HS-5 (cell line): ENCODE measurements around the gene SPINT2.
A peak's percentile ranks its signal among the peaks of the same experiment; 100 is the strongest.

Experiments
- DNase-seq: peaks from one replicate; pipeline ENCODE4 v3.0.0-alpha.2; 2012; ENCODE audit warnings: low read depth

SPINT2 gene

GRCh38 chr19:38294090-38294489 lies 29.7 kb downstream of the SPINT2 start:
- DNase-seq = no peak

- no peak for DNase-seq
These were observed 34.7 kb downstream of the SPINT2 start for GRCh38 chr19:38298821-38299680.

- DNase-seq = no peak
These were observed 39.4 kb downstream of the SPINT2 start, which contains the start of gene C19orf33 for GRCh38 chr19:38303517-38304351. Gene C19orf33 (plus strand): TSS chr19:38304251. CDS start chr19:38304262, 11 bp downstream.

DNA sequence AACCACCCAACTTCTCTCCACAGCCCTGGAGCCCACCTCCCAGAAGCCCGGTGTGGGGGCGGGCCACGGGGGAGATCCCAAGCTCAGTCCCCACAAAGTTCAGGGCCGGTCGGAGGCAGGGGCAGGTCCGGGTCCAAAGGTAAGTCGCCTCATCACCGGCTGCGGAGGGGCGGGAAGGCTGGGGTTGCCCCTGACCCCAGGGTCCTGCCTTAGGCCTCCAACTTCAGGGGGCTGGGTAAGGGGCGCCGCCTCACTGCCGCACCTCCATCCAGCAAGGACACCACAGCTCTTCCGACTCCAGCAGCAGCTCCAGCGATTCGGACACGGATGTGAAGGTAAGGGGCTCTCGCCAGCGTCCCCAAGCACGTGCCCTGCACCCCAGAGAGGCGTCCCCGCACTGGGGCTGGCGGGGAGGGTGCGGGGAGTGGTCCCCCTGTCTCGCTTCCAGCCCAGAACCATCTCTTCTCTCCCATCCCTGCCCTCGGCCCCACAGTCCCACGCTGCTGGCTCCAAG lies 40.0 kb downstream of the SPINT2 start:
- no peak for DNase-seq

DNA sequence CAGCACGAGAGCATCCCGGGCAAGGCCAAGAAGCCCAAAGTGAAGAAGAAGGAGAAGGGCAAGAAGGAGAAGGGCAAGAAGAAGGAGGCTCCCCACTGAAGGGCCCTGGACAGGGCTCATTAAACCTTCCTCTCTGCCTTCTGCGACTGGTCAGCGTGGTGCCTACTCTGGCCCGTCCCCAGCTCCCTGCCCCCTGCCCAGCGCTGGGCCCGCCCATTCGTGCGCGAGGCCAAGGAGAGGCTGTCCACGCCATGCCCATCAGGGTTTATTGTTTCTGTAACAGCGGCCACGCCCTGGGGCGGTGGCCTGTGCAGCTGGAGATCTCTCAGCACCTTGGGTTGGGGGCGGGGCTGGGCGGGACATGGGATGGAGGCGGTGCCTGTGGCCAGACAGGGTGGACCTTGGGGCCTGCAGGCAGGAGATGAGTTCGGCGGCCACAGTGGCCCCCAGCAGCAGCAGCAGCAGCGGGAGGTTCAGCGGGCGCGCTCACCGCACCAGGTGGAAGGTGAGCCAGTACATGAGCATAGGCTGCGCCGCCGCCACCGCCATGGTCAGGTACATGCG lies 40.6 kb downstream of the SPINT2 start:
- DNase-seq = no peak

GRCh38 chr19:38306236-38306635 lies 41.9 kb downstream of the SPINT2 start:
- no peak for DNase-seq

DNA sequence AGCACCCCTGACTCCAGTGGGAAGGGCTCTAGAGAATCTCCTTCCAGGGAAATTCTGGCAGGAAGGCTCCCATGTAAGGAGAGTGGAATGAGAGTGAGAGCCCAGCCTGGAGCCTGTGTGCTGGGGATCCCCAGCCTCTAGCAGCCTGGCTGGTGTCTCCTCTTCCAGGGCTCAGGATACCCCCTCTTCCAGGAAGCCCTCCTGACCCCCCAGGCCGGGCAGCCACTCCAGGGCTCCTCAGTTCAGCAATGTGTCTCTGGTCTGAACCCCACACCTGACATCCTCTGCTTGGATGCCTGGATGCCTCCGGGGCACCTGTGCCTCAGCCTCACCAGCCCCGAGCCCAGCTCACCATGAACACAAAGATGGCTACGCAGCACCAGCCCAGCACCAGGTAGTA lies 42.7 kb downstream of the SPINT2 start:
- DNase-seq = no peak

- DNase-seq = no peak
These were observed 43.2 kb downstream of the SPINT2 start for GRCh38 chr19:38307597-38307996.

GRCh38 chr19:38308006-38308766 lies 43.8 kb downstream of the SPINT2 start:
- no peak for DNase-seq

DNA sequence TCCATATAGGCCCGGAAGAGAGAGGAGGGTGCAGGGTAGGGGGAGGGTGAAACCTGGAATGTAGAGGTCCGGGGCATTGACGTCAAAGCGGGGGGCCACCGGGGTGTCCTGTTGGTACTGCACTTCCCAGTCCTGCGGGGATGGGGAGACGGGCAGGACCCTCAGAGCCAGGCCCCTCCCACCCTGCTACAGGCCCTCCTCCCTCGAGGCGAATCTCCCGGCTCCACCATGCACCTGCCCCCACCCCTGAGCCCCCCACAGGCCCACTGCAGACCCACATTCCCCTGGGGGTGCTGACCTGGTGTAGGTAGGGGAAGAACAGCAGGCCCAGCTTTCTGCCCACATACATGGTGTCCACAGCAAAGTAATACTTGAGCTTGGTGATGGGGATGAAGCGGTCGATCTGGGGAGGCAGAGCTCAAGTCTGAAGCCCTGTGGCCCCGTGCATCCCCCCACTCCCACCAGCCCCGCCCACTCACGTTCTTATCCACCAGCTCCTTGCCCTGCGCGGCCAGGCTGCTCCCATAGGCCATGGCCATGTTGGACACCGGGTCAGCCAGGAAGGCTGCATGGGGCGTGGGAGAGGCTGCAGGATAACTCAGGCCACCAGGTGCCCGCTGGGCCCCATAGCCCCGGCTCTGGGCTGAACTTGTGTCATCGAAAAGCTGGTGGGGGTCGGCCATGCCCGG lies 44.7 kb downstream of the SPINT2 start:
- DNase-seq = no peak

GRCh38 chr19:38309615-38310278 lies 45.4 kb downstream of the SPINT2 start:
- DNase-seq = no peak

DNA sequence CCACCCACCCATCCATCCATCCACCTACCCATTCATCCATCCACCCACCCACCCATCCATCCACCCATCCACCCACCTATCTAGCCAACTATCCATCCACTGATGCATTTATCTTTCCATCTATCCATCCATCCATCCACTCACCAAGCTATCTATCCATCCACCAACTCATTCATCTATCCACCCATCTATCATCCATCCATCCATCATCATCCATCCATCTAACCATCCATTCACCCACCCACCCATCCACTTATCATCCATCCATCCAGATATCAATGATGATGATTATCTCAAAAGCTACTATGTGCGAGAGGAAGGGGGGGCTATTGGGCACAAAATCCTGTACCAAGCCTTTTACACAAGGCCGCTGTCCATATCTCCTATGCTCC lies 45.9 kb downstream of the SPINT2 start:
- DNase-seq = no peak

DNA sequence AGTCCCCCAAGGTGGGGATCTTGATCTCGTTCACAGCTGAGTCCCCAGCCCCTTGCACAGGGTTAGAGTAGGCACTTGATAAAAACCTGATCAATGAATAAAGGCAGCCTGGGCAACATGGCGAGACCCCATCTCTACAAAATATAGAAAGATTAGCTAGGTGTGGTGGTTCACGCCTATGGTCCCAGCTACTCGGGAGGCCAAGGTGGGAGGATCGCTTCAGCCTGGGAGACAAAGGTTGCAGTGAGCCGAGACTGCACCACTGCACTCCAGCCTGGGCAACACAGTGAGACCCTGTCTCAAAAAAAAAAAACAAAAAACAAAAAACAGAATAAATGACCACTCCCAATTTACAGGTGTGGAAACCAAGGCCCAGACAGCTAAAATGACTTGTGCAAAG lies 46.6 kb downstream of the SPINT2 start:
- DNase-seq = no peak

- peak; percentile 82 for DNase-seq
These were observed 51.5 kb downstream of the SPINT2 start, which contains the start of gene YIF1B for GRCh38 chr19:38315657-38316476. Gene YIF1B (minus strand): TSS chr19:38315947. CDS start chr19:38315917, 30 bp downstream.

DNA sequence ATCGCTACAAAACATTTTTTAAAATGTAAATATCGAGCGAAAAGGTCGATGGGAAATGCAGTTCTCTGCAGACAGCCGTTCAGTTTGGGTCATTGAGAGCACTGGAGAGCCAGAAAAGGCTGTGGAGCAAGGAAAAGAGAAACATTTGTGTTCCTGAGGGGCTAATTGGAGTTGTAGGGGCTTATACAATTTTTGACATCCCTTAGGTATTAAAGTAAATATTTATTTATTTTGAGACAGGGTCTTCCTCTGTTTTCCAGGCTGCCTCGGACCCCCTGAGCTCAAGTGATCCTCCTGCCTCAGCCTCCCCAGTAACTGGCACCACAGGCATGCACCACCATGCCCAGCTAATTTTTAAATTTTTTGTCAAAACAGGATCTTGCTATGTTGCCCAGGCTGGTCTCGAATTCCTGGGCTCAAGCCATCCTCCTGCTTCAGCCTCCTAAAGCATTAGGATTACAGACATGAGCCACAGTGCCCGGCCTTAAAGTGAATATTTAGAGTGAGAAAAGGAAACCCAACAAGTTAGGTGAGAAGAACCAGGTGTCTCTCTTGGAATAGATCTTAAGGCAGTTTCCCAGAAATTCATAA lies 52.2 kb downstream of the SPINT2 start:
- DNase-seq = no peak

- DNase-seq = no peak
These were observed 52.8 kb downstream of the SPINT2 start for GRCh38 chr19:38317104-38317612.

- no peak for DNase-seq
These were observed 54.3 kb downstream of the SPINT2 start for GRCh38 chr19:38318660-38319059.

- DNase-seq = no peak
These were observed 55.3 kb downstream of the SPINT2 start, which contains the start of gene KCNK6 for GRCh38 chr19:38319421-38320258. Gene KCNK6 (plus strand): TSS chr19:38319845. CDS start chr19:38319951, 106 bp downstream.
